Measurements from ENCODE around the gene TRABD2B.

TRABD2B gene

DNA sequence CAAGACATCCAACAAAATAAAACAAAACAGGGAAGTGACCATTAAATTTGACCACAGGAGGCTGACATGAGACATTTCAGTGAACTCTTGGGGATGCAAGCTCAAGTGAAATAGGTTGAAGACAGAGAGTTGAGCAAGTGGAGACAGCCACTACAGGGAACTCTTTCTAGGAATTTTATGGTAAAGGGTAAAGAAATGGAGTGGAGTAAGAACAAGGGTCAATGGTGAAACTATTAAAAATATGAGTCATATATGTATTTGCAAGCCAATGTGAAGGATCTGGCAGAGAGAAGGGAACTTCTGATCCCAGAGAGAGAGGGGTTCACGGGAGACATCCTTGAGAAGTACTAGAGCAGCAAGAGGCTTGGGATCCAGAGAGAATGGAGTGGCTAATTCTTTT is 9.1 kb upstream of the TRABD2B start:
- TF ChIP-seq, protein P1, sequence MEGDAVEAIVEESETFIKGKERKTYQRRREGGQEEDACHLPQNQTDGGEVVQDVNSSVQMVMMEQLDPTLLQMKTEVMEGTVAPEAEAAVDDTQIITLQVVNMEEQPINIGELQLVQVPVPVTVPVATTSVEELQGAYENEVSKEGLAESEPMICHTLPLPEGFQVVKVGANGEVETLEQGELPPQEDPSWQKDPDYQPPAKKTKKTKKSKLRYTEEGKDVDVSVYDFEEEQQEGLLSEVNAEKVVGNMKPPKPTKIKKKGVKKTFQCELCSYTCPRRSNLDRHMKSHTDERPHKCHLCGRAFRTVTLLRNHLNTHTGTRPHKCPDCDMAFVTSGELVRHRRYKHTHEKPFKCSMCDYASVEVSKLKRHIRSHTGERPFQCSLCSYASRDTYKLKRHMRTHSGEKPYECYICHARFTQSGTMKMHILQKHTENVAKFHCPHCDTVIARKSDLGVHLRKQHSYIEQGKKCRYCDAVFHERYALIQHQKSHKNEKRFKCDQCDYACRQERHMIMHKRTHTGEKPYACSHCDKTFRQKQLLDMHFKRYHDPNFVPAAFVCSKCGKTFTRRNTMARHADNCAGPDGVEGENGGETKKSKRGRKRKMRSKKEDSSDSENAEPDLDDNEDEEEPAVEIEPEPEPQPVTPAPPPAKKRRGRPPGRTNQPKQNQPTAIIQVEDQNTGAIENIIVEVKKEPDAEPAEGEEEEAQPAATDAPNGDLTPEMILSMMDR (conservative IDR thresholded peaks at IDR 0.05), result no peak
- no peak overlapping the region for H3K27ac ChIP-seq

DNA sequence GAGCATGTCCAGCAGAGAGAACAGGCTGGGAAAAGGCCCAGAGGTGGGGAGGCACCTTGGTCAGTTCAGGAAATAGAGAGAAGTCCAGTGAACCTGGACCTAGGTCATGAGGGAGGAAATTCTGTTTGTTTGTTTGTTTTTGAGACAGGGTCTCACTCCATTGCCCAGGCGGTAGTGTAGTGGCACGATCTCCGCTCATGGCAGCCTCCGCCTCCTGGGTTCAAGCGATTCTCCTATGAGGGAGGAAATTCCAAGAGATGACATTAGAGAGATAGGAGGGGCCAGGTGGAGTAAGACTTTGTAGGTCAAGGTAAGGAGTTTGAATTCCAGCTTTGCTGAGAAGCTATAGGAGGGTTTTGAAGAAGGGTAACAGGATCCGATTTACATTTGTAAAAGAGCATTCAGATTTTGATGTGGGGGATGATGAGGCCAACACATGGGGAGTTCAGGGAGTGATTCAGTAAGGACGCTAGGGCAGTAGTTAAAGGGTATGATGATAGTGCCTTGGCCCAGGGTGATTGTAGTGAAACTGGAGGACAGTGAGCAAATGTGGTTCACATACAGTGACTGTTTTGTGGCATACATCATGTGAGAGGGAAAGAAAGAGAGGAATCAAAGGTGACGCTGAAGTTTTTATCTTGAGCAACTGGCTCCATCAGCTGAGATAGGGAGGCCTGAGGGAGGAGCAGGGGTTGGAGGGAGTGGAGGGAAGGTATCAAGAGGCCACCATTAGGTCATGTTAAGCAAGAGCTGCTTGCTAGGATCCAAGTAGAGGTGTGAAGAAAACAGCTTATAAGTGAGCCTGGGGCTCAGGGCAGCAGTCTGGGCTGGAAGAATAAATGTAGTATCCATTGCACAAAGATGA is 8.3 kb upstream of the TRABD2B start:
- H3K27ac ChIP-seq, result no peak overlapping the region
- TF ChIP-seq, protein P1 (conservative IDR thresholded peaks at IDR 0.05), result no peak

DNA sequence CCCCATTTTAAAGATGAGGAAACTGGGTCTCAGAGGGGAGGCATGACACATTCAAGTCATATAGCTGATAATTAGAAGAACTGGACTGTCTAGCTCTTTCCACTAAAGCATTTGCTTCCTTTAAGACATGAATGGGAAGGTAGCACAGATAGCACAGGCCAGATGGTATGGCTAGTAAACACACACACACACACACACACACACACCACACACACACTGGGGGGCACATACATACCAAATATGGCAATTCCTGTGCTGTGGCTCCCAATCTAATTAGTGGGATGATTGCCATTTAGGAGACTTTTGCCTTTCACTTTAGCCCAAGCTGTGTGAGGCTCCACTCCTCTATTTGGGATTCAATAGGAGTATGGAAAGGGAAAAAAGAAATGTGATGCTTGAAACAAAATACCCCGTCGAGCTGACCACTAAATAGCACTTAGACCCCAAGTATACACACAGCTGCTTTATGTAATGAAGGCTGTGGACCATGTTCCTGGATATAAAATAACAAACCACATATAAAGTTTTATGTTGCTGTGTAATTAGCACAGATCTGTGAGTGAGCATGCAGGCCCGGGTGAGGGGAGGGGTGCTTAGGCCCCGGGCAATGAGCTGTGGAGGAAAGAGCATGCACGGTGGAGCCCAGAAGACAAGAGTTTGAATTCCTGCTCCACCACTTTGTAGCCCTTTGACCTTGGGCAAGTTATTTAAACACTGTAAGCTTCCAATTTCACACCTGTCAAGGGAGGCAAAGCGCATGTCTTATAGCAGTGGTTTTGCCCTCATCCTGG is 6.8 kb upstream of the TRABD2B start:
- TF ChIP-seq, protein P1 (conservative IDR thresholded peaks at IDR 0.05), result no peak
- H3K27ac ChIP-seq, result no peak overlapping the region

DNA sequence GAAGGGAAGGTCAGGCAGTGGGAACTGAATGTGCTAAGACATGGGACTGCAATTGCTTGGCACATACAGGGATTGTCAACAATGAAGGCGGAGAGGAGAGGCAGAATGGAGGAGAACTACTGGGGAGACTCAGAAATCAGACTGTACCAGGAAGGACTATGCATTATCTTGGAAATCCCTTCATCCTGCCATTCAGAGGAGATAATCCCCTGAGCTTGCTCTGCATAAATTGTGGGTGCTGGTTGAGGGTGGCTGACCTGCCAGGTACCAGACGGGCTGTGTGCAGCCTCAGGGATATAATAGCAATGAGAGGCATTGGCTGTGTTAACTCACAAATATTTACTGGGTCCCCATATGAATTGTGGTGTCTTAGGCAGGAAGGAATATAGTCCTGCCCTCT is 5.0 kb upstream of the TRABD2B start:
- H3K27ac ChIP-seq, result no peak overlapping the region
- TF ChIP-seq, protein P1 (conservative IDR thresholded peaks at IDR 0.05), result no peak

DNA sequence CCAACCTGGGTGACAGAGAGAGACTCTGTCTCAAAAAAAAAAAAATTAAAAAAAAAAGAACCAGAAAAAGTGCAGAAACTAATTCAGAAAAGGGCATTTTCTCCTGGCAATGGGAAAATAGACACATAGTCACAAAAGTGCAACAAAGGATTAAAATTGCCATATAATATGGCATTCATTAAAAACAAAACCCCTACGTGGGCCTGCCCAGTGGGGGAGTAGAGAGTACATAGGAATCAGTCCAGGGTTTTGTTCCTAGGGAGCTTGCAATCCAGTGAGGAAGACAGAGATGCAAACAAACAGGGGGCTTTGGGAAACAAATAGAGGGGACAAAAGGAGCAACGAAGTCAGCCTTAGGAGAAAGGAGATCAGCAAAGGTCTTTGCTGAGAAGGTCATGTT is 4.5 kb upstream of the TRABD2B start:
- TF ChIP-seq, protein P1 (conservative IDR thresholded peaks at IDR 0.05), result no peak
- H3K27ac ChIP-seq, result no peak overlapping the region

DNA sequence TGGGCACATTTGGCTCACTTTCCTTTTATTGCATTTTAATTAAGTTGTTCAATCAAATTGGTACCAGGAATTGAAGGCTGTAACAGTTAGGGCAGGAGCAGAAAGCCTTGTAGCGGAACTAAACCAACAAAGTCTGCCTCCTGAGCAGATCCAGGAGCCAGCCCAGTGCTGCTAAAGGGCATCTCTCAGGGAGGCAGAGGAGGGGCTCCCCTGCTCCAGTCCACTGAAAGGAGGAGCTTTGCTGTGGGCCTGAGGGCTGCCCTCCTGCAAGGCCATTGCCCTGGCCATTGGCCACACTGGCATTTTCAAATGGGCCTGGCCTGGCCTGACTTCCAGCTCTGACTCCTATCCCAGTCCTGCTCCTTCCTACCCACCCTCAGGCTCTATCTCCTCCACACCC is 3.7 kb upstream of the TRABD2B start:
- no peak overlapping the region for H3K27ac ChIP-seq
- TF ChIP-seq, protein P1 (conservative IDR thresholded peaks at IDR 0.05), result no peak

DNA sequence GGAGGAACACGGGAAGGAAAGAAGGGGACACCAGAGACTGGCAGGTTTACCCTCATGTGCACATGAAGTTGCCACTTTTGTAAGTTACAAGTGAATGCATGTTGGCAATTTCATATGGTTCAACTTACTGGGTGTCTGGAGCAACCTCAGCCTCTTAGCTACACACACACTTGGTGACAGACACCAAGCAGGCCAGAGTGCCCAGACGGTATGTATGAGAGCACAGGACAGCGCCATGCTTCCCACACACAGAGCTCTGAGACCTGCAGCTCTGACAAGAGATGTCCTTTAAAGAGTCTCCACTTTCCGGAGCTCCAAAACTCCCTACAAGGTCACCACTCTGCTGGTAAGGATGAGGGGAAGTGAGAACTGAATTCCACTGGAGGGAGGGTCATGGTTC is 1.9 kb upstream of the TRABD2B start:
- H3K27ac ChIP-seq, result no peak overlapping the region
- TF ChIP-seq, protein P1 (conservative IDR thresholded peaks at IDR 0.05), result no peak

All from VCaP (cell line).